GM23338 (cell line): ENCODE measurements around the gene SPINK8. TPM values are rescaled to one million over a fixed set of nuclear protein-coding genes. Genes with fewer than 3 reads are reported as not detected.

Experiments used
- ATAC-seq: fragments of 200-7000 bp; cut with Tn5 transposase; 3 replicates; pipeline ENCODE4 v1.9.1; 2020
- DNase-seq: peaks from one replicate; pipeline ENCODE4 v3.0.0-alpha.2; 2015; ENCODE audit warnings: low spot score
- H2AFZ ChIP-seq: fragments of 200-600 bp; sonication (generic); 2 replicates; pipeline ENCODE4 v1.8.0; 2016; ENCODE audit warnings: antibody characterized with exemption, mild to moderate bottlenecking, moderate library complexity
- H3F3A ChIP-seq: fragments of 200-600 bp; sonication (generic); replicated peaks from 2 replicates; pipeline ENCODE4 v1.8.0; 2017; ENCODE audit warnings: antibody characterized with exemption, mixed run types, low read depth
- H3K27ac ChIP-seq: fragments of 200-600 bp; sonication (generic); 2 replicates; pipeline ENCODE4 v1.6.1; 2016; ENCODE audit warnings: low read depth
- H3K27me3 ChIP-seq: fragments of 200-600 bp; sonication (generic); 2 replicates; pipeline ENCODE4 v1.8.0; 2016; ENCODE audit warnings: mild to moderate bottlenecking, mixed run types, moderate library complexity; ENCODE audit not compliant: insufficient read depth
- H3K36me3 ChIP-seq: fragments of 200-600 bp; sonication (generic); 2 replicates; pipeline ENCODE4 v1.8.0; 2016; ENCODE audit warnings: mild to moderate bottlenecking; ENCODE audit not compliant: insufficient read depth
- H3K4me1 ChIP-seq: fragments of 200-600 bp; sonication (generic); 2 replicates; pipeline ENCODE4 v1.8.0; 2016; ENCODE audit warnings: mild to moderate bottlenecking, moderate library complexity; ENCODE audit not compliant: insufficient read depth
- H3K4me2 ChIP-seq: fragments of 200-600 bp; sonication (generic); 2 replicates; pipeline ENCODE4 v1.7.1; 2017; ENCODE audit warnings: mixed run types
- H3K4me3 ChIP-seq: fragments of 200-600 bp; sonication (generic); 2 replicates; pipeline ENCODE4 v1.6.1; 2016; ENCODE audit warnings: mixed run types
- H3K79me2 ChIP-seq: fragments of 200-600 bp; sonication (generic); replicated peaks from 2 replicates; pipeline ENCODE4 v1.8.0; 2017; ENCODE audit warnings: mild to moderate bottlenecking; ENCODE audit not compliant: insufficient read depth
- H3K9me2 ChIP-seq: fragments of 200-600 bp; sonication (generic); 2 replicates; pipeline ENCODE4 v1.8.0; 2017; ENCODE audit not compliant: insufficient read depth
- H4K20me1 ChIP-seq: fragments of 200-600 bp; sonication (generic); replicated peaks from 2 replicates; pipeline ENCODE4 v1.8.0; 2017; ENCODE audit warnings: mild to moderate bottlenecking; ENCODE audit not compliant: insufficient read depth
- H3K27ac Mint-ChIP-seq: 2 replicates; pipeline ENCODE4 v1.8.0; 2020; ENCODE audit warnings: inconsistent platforms, mild to moderate bottlenecking, moderate library complexity, mixed read lengths
- H3K27me3 Mint-ChIP-seq: 3 replicates; pipeline ENCODE4 v1.8.0; 2022; ENCODE audit warnings: low read depth, mild to moderate bottlenecking, moderate library complexity, mixed read lengths, inconsistent platforms; ENCODE audit not compliant: insufficient read depth, poor library complexity
- H3K36me3 Mint-ChIP-seq: 3 replicates; pipeline ENCODE4 v1.8.0; 2021; ENCODE audit warnings: low read depth, mild to moderate bottlenecking, inconsistent platforms, moderate library complexity, mixed read lengths
- H3K4me1 Mint-ChIP-seq: 3 replicates; pipeline ENCODE4 v1.8.0; 2020; ENCODE audit warnings: mild to moderate bottlenecking, inconsistent platforms, mixed read lengths
- H3K4me3 Mint-ChIP-seq: 3 replicates; pipeline ENCODE4 v1.8.0; 2021; ENCODE audit warnings: moderate library complexity, mild to moderate bottlenecking, inconsistent platforms, mixed read lengths
- H3K9me3 Mint-ChIP-seq: 3 replicates; pipeline ENCODE4 v1.8.0; 2020; ENCODE audit warnings: moderate library complexity, mild to moderate bottlenecking, inconsistent platforms, mixed read lengths
- ETS1 ChIP-seq: IDR thresholded peaks from 2 replicates; pipeline ENCODE4 v1.6.1; 2016; ENCODE audit warnings: antibody characterized with exemption
- EZH2 ChIP-seq: fragments of 200-600 bp; sonication (generic); IDR thresholded peaks from one replicate; pipeline ENCODE4 v1.8.0; 2017; ENCODE audit warnings: antibody characterized with exemption, mild to moderate bottlenecking, low read depth; ENCODE audit not compliant: unreplicated experiment
- EZH2phosphoT487 ChIP-seq: fragments of 200-600 bp; sonication (generic); IDR thresholded peaks from one replicate; pipeline ENCODE4 v1.8.1; 2018; ENCODE audit warnings: antibody characterized with exemption; ENCODE audit not compliant: unreplicated experiment
- NANOG ChIP-seq: IDR thresholded peaks from 2 replicates; pipeline ENCODE4 v1.6.1; 2016; ENCODE audit warnings: antibody characterized with exemption, borderline replicate concordance
- POLR2AphosphoS5 ChIP-seq: IDR thresholded peaks from 2 replicates; pipeline ENCODE4 v1.6.1; 2016; ENCODE audit warnings: antibody characterized with exemption, low read depth
- STAT1 ChIP-seq: IDR thresholded peaks from one replicate; pipeline ENCODE4 v1.6.1; 2016; ENCODE audit warnings: antibody characterized with exemption; ENCODE audit not compliant: unreplicated experiment
- ZNF114 ChIP-seq: fragments of 250-450 bp; sonication (Bioruptor Pico); IDR thresholded peaks from 2 replicates; pipeline ENCODE4 v1.5.0; 2020; ENCODE audit warnings: mild to moderate bottlenecking, moderate library complexity
- ZNF331 ChIP-seq: fragments of 250-450 bp; sonication (Bioruptor Pico); IDR thresholded peaks from 2 replicates; pipeline ENCODE4 v1.5.0; 2020; ENCODE audit warnings: low read depth, mild to moderate bottlenecking, moderate library complexity
- polyA plus RNA-seq: library from polyadenylated mRNA; unstranded; fragments of >200 nt; fragmentation: Nextera tagmentation; extraction: Ambion mirVana; gene quantifications from 2 replicates; pipeline ENCODE4 v1.2.1, GENCODE V29; 2016
- total RNA-seq: library from RNA; depleted of rRNA; stranded (reverse); fragments of >200 nt; shearing (Covaris generic); gene quantifications from 2 replicates; pipeline ENCODE4 v1.2.3, GENCODE V29; 2014
- TF ChIP-seq, protein P1 (sequence below): fragments of 250-450 bp; sonication (Bioruptor Pico); IDR thresholded peaks from 2 replicates; pipeline ENCODE4 v1.5.0; 2020; ENCODE audit warnings: mild to moderate bottlenecking, moderate library complexity

Gene SPINK8
- total and polyA plus RNA-seq, 2 experiments from 2014 or later = not detected

DNA sequence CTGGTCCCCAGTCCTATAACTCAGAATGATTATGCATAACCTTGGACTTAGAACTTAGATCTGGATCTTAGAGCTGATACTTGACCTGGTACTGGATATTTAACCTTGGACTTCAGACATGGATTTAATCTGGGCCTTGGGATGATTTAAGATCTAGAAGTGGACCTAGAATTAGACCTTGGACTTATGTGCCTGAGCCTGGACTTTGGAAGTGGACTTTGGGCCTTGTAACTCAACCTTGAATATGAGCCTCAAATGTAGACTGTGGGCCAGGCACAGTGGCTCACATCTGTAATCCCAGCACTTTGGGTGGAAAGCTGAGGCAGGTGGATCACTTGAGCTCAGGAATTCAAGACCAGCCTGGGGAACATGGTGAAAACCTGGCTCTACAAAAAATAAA lies 46.4 kb downstream of the SPINK8 start (continued):
- TF ChIP-seq, protein P1, sequence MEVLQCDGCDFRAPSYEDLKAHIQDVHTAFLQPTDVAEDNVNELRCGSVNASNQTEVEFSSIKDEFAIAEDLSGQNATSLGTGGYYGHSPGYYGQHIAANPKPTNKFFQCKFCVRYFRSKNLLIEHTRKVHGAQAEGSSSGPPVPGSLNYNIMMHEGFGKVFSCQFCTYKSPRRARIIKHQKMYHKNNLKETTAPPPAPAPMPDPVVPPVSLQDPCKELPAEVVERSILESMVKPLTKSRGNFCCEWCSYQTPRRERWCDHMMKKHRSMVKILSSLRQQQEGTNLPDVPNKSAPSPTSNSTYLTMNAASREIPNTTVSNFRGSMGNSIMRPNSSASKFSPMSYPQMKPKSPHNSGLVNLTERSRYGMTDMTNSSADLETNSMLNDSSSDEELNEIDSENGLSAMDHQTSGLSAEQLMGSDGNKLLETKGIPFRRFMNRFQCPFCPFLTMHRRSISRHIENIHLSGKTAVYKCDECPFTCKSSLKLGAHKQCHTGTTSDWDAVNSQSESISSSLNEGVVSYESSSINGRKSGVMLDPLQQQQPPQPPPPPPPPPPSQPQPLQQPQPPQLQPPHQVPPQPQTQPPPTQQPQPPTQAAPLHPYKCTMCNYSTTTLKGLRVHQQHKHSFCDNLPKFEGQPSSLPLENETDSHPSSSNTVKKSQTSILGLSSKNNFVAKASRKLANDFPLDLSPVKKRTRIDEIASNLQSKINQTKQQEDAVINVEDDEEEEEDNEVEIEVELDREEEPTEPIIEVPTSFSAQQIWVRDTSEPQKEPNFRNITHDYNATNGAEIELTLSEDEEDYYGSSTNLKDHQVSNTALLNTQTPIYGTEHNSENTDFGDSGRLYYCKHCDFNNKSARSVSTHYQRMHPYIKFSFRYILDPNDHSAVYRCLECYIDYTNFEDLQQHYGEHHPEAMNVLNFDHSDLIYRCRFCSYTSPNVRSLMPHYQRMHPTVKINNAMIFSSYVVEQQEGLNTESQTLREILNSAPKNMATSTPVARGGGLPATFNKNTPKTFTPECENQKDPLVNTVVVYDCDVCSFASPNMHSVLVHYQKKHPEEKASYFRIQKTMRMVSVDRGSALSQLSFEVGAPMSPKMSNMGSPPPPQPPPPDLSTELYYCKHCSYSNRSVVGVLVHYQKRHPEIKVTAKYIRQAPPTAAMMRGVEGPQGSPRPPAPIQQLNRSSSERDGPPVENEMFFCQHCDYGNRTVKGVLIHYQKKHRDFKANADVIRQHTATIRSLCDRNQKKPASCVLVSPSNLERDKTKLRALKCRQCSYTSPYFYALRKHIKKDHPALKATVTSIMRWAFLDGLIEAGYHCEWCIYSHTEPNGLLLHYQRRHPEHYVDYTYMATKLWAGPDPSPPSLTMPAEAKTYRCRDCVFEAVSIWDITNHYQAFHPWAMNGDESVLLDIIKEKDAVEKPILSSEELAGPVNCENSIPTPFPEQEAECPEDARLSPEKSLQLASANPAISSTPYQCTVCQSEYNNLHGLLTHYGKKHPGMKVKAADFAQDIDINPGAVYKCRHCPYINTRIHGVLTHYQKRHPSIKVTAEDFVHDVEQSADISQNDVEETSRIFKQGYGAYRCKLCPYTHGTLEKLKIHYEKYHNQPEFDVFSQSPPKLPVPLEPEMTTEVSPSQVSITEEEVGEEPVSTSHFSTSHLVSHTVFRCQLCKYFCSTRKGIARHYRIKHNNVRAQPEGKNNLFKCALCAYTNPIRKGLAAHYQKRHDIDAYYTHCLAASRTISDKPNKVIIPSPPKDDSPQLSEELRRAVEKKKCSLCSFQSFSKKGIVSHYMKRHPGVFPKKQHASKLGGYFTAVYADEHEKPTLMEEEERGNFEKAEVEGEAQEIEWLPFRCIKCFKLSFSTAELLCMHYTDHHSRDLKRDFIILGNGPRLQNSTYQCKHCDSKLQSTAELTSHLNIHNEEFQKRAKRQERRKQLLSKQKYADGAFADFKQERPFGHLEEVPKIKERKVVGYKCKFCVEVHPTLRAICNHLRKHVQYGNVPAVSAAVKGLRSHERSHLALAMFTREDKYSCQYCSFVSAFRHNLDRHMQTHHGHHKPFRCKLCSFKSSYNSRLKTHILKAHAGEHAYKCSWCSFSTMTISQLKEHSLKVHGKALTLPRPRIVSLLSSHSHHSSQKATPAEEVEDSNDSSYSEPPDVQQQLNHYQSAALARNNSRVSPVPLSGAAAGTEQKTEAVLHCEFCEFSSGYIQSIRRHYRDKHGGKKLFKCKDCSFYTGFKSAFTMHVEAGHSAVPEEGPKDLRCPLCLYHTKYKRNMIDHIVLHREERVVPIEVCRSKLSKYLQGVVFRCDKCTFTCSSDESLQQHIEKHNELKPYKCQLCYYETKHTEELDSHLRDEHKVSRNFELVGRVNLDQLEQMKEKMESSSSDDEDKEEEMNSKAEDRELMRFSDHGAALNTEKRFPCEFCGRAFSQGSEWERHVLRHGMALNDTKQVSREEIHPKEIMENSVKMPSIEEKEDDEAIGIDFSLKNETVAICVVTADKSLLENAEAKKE = no peak
- TF ChIP-seq ZNF331 (CRISPR knock-in tag) (no peak), ETS1 (no peak), EZH2phosphoT487 (no peak), STAT1 (no peak), EZH2 (no peak), NANOG (no peak), POLR2AphosphoS5 (no peak)

- Histone ChIP-seq H3K4me2 (no peak overlapping the region), H3K9me2 (peaks cover 16% of the 10 kb centered on the region), H3K27me3 (no peaks in the 10 kb centered on the region), H3F3A (no peaks in the 10 kb centered on the region), H3K36me3 (no peaks in the 10 kb centered on the region), H3K4me3 (no peak overlapping the region), H4K20me1 (peaks cover 22% of the 10 kb centered on the region), H3K27ac (no peak overlapping the region), H2AFZ (no peak overlapping the region), H3K79me2 (no peaks in the 10 kb centered on the region), H3K4me1 (no peaks in the 10 kb centered on the region)
- H3K27me3 Mint-ChIP-seq = peaks cover 5% of the 10 kb centered on the region
- no peak overlapping the region for H3K27ac Mint-ChIP-seq
- no peak for DNase-seq
- H3K4me1 Mint-ChIP-seq = no peaks in the 10 kb centered on the region
- H3K36me3 Mint-ChIP-seq = peaks cover 42% of the 10 kb centered on the region
- no peak for ATAC-seq
- H3K9me3 Mint-ChIP-seq = peaks cover 15% of the 10 kb centered on the region
- no peak overlapping the region for H3K4me3 Mint-ChIP-seq
- TF ChIP-seq POLR2AphosphoS5 (no peak), ZNF114 (CRISPR knock-in tag) (no peak)
- TF ChIP-seq, protein P1 = no peak
These were observed 47.2 kb downstream of the SPINK8 start for GRCh38 chr3:48286308-48286707.
